GM04504 (cell line): ENCODE measurements around the gene SSUH2.
"Not testable (repeated sequence)": the region's sequence is repeated elsewhere in the genome, so short reads cannot be mapped to it uniquely, and the experiment has no call there.

ENCODE experiments used
- DNase-seq: peaks from one replicate; pipeline ENCODE4 v3.0.0-alpha.2; 2012; ENCODE audit warnings: low read depth

Gene SSUH2

DNA sequence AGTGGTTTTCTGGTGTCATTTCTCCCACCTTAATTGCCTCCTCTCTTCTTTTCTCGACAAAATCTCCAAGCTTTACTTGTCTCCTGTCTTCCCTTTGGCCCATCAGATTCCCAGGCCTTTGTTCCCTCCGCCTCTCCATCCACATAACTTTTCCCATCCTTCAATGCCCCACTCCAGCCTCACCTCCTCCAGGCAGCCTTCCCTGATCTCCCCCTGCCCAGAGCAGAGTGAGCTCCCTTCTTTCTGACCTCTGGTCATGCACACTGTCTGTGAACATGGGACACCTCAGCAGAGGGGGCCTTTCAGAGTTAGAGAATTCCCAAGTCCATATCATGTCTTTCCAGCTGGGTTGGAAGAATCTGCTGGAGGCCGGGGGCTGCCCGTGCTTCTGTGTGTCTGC, 14.6 kb upstream of the SSUH2 start:
- no peak for DNase-seq

DNA sequence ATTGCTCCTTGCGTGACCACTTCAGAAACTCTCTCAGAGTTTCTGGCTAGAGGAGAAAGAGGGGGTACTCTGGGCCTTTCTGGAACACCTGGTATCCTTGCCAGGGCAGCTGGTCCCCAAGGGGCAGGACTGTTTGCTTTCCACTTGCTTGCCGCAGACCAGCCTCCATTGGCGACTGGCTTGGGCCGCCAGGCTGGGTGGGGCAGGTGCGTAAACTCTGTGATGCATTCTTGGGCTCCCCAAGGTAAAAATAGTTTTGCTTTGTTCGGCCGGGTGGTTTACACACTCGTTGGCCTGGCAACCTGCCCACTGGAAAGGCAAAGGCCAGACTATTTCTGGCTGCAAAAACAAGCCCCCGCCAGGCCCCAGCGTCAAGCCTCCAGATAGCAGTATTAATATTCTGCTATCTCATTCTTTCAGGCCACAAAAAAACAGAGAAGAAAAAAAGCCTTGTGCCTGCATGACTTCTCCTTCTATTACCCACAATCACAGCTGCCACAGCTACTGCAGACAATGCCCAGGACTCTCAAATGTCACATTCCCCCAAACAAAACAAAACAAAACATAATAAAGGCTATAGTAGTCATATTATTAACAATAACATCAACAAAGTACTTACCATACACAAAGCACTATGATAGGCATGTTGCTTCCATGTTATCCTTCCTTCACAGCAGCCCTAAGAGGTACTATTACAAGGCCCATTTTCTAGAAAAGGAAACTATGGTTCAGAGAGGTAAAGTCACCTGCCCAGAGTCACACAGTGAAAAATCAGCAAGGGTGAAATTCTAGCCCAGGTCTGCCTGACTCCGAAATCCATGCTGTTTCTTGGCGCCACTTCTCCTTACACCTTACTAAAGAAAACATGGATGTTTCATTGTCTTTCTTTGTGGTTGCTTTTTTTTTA, 14.0 kb upstream of the SSUH2 start:
- DNase-seq: no peak

DNA sequence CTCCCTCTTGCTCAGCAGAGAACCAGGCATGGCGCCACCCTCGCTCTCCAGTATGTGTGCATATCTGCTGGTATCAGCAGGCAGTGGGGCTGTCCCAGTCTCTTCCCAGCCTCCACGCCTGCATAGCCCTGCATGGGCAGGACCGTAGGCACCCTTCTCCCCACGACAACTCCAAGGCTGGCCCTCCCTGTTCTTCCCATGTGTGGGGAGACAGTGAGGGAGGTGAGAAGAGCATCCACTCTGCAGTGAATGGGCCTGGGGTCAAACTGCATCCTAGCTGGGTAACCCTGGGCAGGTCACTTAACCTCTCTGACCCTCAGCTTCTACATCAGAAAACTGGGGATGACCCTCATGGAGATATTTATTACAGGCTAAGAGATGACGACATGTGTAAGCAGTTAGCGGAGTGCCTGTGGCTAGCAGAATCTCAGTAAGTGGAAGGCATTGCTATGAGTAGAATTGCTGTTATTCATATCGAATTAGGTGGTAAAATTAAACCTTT, 13.3 kb upstream of the SSUH2 start:
- DNase-seq: no peak

DNA sequence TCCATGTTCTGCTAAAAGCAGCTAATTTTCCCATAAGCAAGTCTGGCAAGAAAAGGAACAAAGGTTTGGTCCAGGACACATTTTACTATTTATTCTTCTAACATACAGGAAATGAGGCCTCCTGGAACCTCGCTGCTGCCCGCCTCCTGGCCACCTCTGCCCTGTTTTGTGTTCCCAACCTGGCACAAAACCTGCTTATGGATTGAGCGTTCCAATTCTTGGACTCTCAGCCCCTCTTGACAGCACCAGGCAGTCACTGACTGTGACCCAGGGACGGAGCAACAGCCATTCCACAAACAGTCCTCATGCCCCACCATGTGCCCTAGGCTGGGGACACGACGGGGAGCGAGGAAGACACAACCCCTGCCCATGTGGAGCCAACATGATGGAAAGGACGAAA, 11.6 kb upstream of the SSUH2 start:
- DNase-seq: no peak

DNA sequence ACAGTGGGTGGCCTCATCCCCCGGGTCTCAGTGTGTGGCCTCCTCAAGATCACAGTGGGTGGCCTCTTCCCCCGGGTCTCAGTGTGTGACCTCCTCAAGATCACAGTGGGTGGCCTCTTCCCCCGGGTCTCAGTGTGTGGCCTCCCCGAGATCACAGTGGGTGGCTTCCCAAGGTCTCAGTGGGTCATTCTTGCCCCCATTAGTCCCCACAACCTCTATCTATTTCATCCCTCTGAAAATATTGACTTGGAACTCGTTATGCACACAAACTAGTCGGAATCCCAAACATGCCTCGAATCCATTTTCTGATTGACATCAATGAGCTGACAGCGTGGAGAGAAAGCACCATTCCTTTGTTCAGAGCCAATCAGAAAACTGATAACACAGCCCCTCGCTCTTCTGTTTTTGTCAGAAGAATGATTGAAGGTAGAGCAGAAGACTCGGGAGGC, 10.8 kb upstream of the SSUH2 start:
- DNase-seq: no peak

DNA sequence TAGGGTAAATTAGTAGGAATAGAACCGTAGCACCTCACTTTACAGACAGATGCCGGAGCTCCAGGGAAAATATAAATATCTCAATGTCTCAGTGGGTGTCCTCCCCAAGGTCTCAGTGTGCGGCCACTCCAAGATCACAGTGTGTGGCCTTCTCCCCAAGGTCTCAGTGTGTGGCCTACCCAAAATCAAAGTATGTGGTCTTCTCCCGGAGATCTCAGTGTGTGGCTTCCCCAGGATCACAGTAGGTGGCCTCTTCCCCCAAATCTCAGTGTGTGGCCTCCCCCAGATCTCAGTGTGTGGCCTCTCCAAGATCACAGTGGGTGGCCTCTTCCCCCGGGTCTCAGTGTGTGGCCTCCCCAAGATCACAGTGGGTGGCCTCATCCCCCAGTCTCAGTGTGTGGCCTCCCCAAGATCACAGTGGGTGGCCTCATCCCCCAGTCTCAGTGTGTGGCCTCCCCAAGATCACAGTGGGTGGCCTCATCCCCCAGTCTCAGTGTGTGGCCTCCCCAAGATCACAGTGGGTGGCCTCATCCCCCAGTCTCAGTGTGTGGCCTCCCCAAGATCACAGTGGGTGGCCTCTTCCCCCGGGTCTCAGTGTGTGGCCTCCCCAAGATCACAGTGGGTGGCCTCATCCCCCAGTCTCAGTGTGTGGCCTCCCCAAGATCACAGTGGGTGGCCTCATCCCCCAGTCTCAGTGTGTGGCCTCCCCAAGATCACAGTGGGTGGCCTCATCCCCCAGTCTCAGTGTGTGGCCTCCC, 10.2 kb upstream of the SSUH2 start:
- not testable (repeated sequence) for DNase-seq

DNA sequence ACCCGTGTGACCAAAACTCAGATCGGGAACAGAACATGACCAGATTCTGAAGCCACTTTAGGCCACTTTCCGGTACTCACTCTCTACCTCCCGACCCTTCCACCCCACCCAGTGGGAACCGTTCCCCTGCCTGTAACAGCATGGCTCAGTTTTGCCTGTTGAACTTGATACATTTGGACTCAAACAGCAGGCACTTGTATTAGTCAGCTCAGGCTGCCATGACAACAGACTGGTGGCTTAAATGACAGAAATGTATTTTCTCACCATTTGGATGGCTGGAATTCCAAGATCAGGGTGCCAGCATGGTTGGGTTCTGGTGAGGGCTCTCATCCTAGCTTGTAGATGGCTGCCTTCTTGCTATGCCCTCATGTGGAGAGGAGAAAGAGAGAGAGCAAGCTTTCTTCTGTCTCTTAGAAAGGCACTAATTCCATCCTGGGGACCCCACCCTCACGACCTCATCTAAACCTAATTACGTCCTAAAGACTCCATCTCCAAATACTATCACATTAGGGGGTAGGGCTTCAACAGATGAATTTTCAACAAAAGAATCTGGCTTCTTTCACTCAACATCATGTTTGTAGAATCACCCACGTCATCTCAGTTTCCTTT, 9.3 kb upstream of the SSUH2 start:
- no peak for DNase-seq

GRCh38 chr3:8652324-8652987, 7.9 kb upstream of the SSUH2 start:
- DNase-seq: no peak

- DNase-seq: no peak
Observed at GRCh38 chr3:8651418-8652323, 7.1 kb upstream of the SSUH2 start.

GRCh38 chr3:8650583-8651416, 6.2 kb upstream of the SSUH2 start:
- no peak for DNase-seq

GRCh38 chr3:8649757-8650156, 5.2 kb upstream of the SSUH2 start:
- DNase-seq: no peak

- no peak for DNase-seq
Observed at GRCh38 chr3:8648909-8649741, 4.5 kb upstream of the SSUH2 start.

DNA sequence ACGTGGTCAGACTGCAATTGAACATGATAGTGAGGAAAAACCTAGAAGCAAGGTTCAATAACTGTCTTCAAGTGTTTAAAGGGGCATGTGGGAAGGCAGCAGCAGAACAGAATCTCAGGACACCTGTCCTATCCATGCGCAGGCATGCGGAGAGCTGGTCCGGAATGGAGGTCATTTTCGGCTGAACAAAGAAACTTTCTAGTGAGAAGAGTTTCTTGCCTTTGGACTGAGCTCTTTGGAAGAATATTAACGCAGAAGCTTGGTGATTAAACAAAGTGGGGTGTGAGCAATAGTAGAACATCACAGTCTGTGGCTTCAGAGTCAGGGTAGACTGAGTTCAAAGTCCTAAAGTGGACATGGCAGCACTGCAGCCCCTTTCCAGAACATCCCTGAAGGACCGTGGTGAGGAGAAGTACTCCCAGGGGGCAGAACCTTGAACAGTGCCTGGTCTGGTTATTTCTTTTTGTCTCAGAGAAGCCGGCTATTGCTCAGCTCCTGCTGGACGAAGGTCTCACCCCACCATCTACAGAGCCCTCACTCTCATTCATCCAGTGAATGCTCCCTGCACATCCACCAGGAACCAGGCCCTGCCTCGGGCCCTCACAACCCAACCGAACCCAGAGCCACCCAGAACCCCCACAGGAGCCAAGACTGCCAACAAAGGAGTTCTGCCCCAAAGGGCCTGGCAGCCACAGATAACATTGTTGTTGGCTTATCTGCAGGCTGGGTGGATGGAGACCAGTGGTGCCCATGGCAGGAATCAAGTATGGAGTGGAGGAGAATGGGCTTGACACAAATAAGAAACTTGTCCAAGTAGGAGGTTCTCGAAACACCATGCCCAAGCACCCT, 2.8 kb upstream of the SSUH2 start:
- DNase-seq: no peak

DNA sequence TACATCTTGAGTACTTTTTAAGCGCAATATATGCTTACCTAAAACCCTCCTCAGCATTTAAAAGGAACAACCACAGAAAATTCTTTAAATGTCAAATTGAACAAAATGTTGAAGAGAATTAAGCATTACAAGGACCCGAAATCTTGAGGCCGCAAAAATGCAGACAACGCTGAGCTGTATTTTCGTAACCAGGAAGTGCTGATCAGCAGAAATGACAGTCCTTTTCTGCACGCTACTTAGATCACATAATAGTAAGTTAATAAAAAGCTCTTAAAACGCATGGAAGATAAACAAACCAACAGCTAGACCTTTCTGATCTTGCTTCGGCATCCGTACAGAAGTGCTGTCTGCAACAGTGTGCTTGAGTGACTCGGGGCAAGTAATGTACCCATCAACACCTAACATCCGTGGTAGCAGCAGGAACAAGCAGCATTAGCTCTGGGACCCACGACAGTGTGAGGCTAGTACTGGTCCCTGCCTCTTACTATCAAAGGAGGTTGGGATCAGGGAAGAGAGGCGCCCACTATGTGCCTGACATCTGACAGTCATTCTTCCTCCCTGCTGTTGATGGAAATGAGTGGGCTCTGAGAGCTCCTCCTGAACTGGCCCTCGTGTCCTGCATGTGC, 1.8 kb upstream of the SSUH2 start:
- no peak for DNase-seq

DNA sequence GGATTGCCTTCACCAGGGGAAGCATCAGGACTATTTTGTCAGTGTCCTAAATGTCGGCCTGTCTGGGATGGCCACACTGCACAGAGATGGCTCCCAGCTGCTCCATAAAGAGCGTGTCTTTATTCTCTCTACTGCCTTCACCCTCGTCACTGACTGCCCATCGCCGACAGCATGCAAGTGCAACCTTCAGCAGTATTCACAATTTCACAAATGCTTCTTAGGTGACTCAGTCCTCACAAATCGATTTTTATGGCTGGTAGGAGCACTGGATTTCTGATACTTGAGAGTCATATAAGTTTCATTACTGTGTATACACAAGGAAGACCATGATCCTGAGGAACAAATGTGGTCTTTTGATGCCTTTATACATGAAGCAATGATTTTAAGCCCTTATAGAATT, 1.1 kb upstream of the SSUH2 start:
- no peak for DNase-seq

- DNase-seq: no peak
Observed at GRCh38 chr3:8643693-8644365, 769 bp downstream of the SSUH2 start.

GRCh38 chr3:8642001-8642400, 2.6 kb downstream of the SSUH2 start:
- DNase-seq: no peak
